GM18867 (cell line): ENCODE data around the gene SCARB1.

Experiments
- ATAC-seq: cut with Tn5 transposase; IDR thresholded peaks from one replicate; pipeline ENCODE4 v1.9.1; 2021; ENCODE audit warnings: mild to moderate bottlenecking, moderate library complexity; ENCODE audit not compliant: unreplicated experiment

SCARB1 gene

DNA sequence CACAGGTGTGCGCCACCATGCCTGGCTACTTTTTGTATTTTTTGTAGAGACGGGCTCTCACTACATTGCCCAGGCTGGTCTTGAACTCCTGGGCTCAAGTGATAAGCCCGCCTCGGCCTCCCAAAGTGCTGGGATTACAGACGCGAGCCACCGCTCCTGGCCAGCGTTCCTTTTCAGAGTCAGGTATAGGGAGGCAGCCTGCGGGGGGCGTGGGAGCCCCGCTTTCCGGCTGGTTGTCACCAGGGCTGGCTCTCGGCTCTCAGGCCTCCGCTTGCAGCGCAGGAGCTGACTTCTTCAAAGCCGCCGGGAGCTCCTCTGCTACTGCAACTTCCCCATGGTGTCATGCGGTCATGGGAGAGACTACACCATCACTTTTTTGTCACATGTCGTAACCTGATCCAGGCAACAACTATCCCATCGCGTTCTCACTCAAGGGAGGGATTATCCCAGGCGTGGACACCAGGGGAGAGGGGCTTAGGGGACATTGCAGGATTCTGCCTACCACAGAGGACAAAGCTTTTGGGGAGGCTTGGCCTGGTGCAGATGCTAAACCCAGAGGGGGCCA, 129.4 kb downstream of the SCARB1 start:
- ATAC-seq, result no peak

DNA sequence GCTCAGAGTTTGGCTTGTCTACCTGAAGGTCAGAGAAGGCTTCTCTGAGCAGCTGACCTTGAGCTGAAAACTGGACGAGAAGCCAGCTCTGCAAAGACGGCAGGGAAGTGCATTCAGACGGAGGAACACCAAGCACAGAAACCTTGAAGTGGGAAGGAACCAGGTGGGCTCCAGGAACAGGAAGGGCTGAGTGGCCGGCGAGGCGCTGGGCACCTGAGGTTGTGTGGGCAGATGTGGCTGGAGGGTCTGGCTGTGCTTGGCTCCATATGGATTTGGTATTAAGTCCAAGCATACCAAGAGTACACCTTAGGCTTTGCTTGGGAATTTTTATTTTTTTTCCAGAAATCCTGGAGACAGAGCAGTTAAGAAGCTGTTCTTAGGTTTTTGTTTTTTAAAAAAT, 130.6 kb downstream of the SCARB1 start:
- ATAC-seq, result no peak

DNA sequence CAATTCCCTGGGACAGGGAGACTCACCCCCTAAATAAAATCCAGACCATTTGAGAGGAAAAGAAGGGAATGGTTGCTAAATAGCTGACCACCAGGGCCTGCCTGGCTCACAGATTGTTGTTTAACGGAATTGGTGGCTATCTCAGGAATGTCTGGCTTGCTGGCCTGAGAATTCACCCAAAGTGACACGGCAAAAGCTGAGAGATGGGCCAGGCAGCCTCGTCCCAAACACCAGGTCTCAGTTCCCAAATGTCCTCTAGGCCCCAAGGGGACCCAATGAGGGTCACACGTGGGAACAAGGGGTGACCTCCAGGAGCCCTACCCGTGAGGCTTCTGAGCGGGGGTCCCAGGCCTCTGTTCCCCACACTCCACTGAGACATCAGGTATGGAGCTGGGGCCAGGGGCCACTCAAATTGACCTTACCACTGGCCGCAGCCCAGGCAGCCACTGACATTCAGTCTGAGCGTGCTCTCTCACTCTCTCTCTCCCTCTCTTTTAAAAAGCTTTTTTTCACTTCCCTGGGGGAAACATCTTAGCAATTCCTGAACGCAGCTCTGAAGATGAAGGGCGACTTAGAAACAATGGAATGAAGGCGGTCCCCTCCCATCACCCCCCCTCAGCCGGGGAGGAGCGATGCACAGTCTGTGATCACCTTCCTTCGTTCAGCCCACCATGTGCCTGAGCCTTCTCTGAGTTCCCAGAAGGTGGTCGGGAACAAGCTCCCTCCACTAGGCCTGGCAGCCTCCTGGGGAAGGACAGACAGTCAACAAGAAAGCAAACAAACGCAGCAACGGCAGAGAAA, 131.2 kb downstream of the SCARB1 start:
- no peak for ATAC-seq

DNA sequence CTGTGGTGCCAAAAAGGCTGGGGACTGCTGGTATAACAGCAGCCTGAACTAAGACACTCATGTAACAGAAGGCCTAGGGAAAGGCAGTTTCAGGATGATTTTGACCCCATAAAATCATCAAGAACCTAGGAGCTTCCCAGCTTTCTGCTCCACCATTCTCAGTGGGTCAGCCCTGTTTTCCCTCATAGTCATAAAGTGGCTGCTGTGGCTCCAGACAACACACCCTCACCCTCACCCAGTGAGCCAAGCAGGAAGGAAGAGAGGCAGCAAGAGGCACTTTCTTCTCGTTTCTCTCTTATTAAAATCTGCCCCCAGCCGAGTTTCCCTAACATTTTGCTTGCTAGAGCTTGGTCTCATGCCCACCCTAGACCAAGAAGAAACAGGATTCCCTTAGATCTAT, 131.8 kb downstream of the SCARB1 start:
- ATAC-seq, result no peak

DNA sequence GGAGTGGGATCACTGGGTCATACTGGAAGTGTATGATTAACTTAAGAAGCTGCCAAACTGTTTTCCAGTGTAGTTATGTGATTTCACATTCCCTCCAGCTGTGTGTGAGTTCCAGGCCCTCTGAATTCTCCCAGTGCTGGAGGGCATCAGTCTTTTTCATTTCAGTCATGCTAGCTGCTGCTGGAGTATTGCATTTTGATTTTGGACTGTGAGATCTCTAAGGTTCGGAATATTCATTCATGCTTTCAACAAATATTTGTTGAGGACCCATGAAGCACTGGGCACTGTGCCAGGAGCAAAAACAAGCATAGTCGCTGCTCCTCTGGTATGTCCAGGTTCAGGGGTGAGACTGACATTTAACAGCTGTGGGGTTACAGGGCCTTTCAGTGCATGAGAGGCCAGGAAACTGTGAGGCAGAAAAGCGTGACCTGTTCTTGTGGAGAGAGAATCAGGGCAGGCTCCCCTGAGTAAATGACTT, 133.2 kb downstream of the SCARB1 start:
- no peak for ATAC-seq

DNA sequence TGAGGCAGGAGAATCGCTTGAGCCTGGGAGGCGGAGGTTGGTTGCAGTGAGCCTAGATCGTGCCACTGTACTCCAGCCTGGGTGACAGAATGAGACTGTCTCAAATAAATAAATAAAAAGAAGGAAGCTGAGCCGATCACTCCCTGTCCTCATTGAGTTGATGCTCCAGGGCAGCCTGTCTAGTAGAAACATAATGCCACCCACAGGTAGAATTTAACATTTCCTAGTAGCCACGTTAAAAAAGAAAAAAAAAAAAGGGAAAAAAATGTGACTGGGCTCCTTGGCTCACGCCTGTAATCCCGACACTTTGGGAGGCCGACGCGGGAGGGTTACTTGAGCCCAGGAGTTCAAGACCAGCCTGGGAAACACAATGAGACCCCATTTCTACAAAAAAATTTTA, 135.7 kb downstream of the SCARB1 start:
- ATAC-seq, result no peak

DNA sequence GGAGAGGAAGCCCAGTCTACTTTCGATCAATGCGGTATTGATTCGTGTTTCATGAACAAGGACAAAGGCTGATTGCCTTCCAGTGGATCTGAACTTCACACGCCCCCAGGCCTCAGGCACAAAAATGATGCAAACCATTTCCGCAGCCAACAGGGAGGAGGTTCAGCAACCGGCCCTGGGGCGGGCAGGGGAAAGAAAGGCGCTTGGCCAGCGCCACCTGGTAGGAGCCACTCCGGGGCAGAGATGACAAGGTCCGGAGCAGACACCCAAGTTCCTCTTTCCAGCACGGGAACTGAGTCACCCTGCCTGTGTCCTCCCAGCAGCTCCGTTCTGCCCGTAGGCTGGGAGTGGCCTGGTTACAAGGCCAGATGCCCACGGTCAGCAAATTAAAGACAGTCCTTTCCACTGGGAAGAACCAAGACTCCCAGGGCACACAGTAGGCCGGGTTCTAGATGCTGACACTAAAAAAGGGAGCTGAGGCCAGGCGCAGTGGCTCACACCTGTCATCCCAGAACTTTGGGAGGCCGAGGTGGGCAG, 136.3 kb downstream of the SCARB1 start:
- peak; percentile 61 for ATAC-seq
